ENCODE data around the gene ZDHHC3.

The ZDHHC3 gene

DNA sequence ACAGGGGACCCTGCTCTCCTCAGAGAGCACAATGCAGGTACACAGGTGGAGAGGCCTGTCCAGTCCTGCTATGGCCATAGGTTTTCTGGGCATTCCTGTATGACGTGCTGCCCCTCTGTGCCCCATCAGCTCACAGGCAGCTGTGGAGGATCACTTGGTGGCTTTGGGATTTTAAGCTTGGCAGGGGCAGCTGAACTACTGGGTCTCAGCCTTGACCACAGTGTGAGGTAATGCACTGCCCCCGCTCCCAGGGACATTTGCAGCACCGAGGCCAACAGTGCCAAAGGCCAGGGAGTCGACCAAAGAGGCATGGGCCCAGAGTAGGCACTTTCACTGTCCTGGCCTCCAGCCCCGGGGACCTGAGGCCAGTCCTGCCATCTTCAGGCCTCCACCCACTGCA lies 46.2 kb downstream of the ZDHHC3 start:
- in situ Hi-C loops (cut with HindIII; ENCODE audit: low pct_unique_long_range_greater_than_20kb, low sequenced_read_pairs): no loop called here
- no peak for DNase-seq (ENCODE audit: low read depth in 1 of 2, low spot score in 1 of 2)
- no peak for TF ChIP-seq JUND (IDR thresholded peaks at IDR 0.05; ENCODE audit: low read depth)

DNA sequence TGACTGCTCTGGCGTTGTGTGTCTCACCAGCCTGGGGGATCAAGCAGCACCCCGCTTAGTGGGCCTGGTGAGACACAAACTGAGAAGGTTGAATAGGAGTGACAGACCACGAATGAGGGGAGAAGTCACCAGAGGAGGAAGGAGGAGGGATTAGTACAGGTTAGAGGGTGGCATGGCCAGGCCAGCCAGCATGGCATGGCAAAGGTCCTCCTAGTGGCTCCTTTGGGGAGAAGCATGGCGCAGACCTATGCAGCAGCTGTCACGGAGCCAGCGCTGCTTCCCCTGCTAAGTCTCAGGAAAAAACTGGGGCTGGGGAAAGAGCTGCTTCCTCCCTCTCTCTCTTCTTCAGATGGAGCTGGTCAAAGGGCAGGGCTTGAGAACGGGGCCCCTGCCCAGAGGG lies 48.6 kb downstream of the ZDHHC3 start:
- DNase-seq (ENCODE audit: low read depth in 1 of 2, low spot score in 1 of 2): no peak
- no peak for TF ChIP-seq JUND (IDR thresholded peaks at IDR 0.05; ENCODE audit: low read depth)
- in situ Hi-C loops (cut with HindIII; ENCODE audit: low pct_unique_long_range_greater_than_20kb, low sequenced_read_pairs): no loop called here

- DNase-seq (ENCODE audit: low read depth in 1 of 2, low spot score in 1 of 2): no peak
- no peak for TF ChIP-seq JUND (IDR thresholded peaks at IDR 0.05; ENCODE audit: low read depth)
- in situ Hi-C loops (cut with HindIII; ENCODE audit: low pct_unique_long_range_greater_than_20kb, low sequenced_read_pairs): no loop called here
Measured at GRCh38 chr3:44926921-44927320, 49.1 kb downstream of the ZDHHC3 start.

- TF ChIP-seq JUND (IDR thresholded peaks at IDR 0.05; ENCODE audit: low read depth): no peak
- DNase-seq (ENCODE audit: low read depth in 1 of 2, low spot score in 1 of 2): no peak
- in situ Hi-C loops (cut with HindIII; ENCODE audit: low pct_unique_long_range_greater_than_20kb, low sequenced_read_pairs): no loop called here
Measured at GRCh38 chr3:44926172-44926571, 49.8 kb downstream of the ZDHHC3 start.

DNA sequence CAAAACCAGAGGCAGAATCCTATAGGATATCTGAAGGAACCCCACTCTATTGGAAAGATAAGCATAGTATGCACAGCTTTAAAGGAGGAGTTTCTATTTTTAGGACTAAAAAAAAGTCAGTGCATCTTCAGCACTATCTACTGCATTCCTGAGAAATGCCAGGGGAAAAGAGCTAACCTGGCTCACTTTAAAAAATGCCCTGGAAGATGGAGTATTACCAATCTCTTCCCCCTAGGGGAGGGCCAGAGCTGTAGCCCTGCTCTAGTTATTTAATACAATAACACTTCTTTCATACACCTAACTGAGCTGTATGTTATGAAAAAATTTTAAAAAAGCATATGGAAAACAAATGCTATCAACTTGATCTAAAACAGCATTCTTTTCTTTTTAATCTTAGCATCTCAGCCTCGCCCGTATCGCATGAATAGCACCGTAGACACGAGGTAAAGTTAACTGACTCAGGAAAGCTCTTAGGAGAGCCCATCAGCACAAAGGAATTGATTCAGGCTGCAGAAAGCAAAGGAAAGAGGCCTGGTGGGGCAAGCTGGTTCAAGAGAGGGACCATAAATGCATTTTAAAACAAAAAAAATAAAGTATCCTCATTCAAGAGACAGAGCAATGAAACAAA lies 51.4 kb downstream of the ZDHHC3 start:
- no peak for TF ChIP-seq JUND (IDR thresholded peaks at IDR 0.05; ENCODE audit: low read depth)
- DNase-seq (ENCODE audit: low read depth in 1 of 2, low spot score in 1 of 2): no peak
- in situ Hi-C loops (cut with HindIII; ENCODE audit: low pct_unique_long_range_greater_than_20kb, low sequenced_read_pairs): no loop called here

DNA sequence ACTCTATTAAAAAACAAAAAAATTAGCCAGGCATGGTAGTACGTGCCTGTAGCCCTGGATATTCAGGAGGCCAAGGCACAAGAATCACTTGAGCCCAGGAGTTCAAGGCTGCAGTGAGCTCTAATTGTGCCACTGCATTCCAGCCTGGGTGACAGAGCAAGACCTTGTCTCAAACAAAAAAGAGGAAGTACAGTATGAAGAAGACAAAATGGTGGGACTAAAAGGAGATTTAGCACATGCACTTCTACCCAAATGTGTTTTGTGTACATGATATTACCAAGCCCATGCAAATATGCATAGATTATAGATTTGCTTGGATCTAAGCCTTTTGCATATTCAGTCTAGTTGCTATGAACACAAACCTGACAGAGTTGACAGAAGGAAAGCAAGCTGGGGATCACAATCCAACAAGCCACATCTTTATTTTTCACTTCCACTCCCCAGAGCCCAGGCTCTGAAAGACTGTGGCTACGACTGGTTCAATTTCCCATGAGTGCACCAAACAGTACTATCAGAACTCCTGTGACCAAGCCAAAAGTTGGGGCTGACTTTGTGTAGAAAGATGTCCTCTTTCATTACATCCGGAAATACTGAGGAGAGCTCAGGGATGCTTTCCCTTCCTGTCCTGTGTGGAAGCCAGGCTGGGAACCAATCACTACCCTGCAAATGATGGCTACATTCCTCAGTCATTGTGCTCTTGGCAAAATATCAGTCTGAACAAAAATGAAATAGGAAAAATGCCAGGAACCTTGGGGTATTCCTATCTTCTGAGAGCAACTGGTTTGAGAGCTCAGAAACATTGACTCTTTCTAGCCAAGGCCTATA lies 52.1 kb downstream of the ZDHHC3 start:
- no peak for DNase-seq (ENCODE audit: low read depth in 1 of 2, low spot score in 1 of 2)
- no peak for TF ChIP-seq JUND (IDR thresholded peaks at IDR 0.05; ENCODE audit: low read depth)
- in situ Hi-C loops (cut with HindIII; ENCODE audit: low pct_unique_long_range_greater_than_20kb, low sequenced_read_pairs): no loop called here

DNA sequence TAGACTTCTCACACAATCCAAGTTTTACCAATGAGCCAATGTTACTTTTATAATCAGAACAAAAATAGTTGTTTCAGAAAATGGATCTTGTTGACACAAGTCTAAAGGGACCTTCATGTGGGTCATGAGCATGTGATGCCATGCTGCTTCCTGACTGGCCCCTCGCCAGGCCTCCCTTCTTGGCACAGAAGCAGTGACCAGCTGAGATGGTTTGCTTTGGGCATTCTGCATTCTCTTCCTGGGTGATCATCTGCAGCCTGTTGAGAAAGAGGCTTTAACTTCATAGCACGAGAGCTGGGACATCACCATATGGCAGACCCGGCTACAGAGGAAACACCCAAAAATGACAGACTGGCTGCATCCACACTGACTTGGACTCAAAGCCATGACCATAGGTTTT lies 55.9 kb downstream of the ZDHHC3 start:
- no peak for DNase-seq (ENCODE audit: low read depth in 1 of 2, low spot score in 1 of 2)
- TF ChIP-seq JUND (IDR thresholded peaks at IDR 0.05; ENCODE audit: low read depth): no peak
- in situ Hi-C loops (cut with HindIII; ENCODE audit: low pct_unique_long_range_greater_than_20kb, low sequenced_read_pairs): no loop called here

DNA sequence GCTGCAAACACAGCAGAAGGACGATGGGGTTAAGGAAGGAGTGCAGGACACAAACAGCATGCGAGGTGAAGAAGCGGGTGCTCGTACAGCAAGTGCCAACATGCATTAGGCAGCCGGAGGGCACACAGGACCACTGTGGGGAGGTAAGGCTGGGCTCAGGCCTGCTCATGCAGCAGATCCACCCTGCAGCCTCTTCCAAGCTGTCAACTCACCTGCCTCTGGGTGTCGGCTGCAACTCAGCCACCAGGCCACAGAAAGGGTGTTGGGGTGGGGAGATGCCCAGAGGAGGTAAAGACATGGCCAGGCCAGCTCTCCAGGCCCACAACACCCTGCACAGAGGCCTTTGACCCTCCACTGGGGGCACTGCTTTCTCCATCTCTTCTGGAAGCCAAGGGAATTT lies 57.4 kb downstream of the ZDHHC3 start:
- no peak for DNase-seq (ENCODE audit: low read depth in 1 of 2, low spot score in 1 of 2)
- no peak for TF ChIP-seq JUND (IDR thresholded peaks at IDR 0.05; ENCODE audit: low read depth)
- in situ Hi-C loops (cut with HindIII; ENCODE audit: low pct_unique_long_range_greater_than_20kb, low sequenced_read_pairs): no loop called here

DNA sequence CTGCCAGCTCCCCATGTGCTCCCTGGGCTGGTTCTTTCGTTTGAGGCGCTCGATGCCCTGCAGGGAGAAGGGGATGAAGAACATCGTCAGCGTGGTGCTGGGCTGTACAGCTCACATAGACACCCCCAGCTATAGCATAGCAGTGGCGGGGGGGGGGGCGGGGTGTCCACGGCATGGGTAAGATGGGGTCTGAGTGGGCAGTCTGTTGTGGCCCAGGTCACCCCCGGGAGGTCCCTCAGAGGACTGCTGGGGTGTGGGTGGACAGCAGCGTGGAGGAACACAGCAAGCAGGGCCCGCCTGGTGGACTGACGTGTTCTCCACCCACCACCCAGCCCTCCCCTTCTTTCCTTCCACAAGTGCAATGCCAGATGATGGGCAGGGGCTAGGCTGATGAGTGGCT lies 57.9 kb downstream of the ZDHHC3 start:
- DNase-seq (ENCODE audit: low read depth in 1 of 2, low spot score in 1 of 2): no peak
- in situ Hi-C loops (cut with HindIII; ENCODE audit: low pct_unique_long_range_greater_than_20kb, low sequenced_read_pairs): no loop called here
- no peak for TF ChIP-seq JUND (IDR thresholded peaks at IDR 0.05; ENCODE audit: low read depth)

GRCh38 chr3:44915702-44916438 lies 60.1 kb downstream of the ZDHHC3 start:
- no peak for TF ChIP-seq JUND (IDR thresholded peaks at IDR 0.05; ENCODE audit: low read depth)
- in situ Hi-C loops (cut with HindIII; ENCODE audit: low pct_unique_long_range_greater_than_20kb, low sequenced_read_pairs): no loop called here
- DNase-seq (ENCODE audit: low read depth in 1 of 2, low spot score in 1 of 2): no peak

GRCh38 chr3:44914936-44915335 lies 61.0 kb downstream of the ZDHHC3 start:
- peak; percentile 49 to 61 for DNase-seq (ENCODE audit: low read depth in 1 of 2, low spot score in 1 of 2)

DNA sequence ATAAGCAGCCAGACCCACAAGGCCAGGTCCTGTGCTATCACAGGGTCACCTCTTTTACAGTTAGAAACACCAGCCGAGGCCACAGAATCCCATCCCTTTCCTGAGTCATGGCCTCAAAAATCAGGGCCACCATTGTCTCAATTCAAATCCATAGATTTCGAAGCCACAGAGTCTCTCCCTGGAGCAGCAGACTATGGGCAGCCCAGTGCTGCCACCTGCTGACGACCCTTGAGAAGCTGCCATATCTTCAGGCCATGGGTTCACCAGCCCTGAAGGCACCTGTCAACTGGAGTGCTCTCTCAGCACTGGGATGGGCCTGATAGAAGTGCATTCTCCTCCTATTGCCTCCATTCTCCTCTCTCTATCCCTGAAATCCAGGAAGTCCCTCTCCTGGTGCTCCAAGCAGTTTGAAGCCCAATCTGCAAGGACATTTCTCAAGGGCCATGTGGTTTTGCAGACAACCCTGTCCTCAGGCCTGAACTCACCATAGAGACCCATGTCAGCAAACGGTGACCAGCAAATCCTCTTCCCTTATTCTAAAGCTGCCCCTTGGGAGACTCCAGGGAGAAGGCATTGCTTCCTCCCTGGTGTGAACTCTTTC lies 62.0 kb downstream of the ZDHHC3 start:
- peak; percentile 72 to 76 for DNase-seq (ENCODE audit: low read depth in 1 of 2, low spot score in 1 of 2)
- in situ Hi-C loops (cut with HindIII; ENCODE audit: low pct_unique_long_range_greater_than_20kb, low sequenced_read_pairs): no loop called here
- no peak for TF ChIP-seq JUND (IDR thresholded peaks at IDR 0.05; ENCODE audit: low read depth)

More at GRCh38 chr3:44914936-44915335, 61.0 kb downstream of the ZDHHC3 start:
- no peak for TF ChIP-seq JUND (IDR thresholded peaks at IDR 0.05; ENCODE audit: low read depth)
- in situ Hi-C loops (cut with HindIII; ENCODE audit: low pct_unique_long_range_greater_than_20kb, low sequenced_read_pairs): no loop called here

Measured in T47D (cell line).